Breast epithelium (tissue), 3 donors: Measurements from ENCODE around the gene CSTF1.

Experiments
- CTCF ChIP-seq, 3 donors: fragments of 450-650 bp; IDR thresholded peaks; one replicate each; pipeline ENCODE4 v1.5.1; 2016 to 2017; ENCODE audit warnings: antibody characterized with exemption in 3 of 3, mild to moderate bottlenecking in 3 of 3, moderate library complexity in 3 of 3
- POLR2AphosphoS5 ChIP-seq, 3 donors: sonication (generic); formaldehyde crosslinking; IDR thresholded peaks; one replicate each; pipeline ENCODE4 v1.6.1; 2017; ENCODE audit warnings: antibody characterized with exemption in 3 of 3

GRCh38 chr20:56345911-56346310, 46.5 kb upstream of the CSTF1 start:
- no peak for TF ChIP-seq POLR2AphosphoS5 (IDR thresholded peaks at IDR 0.05)
- no peak for TF ChIP-seq CTCF (IDR thresholded peaks at IDR 0.05)
